ENCODE results near the gene CST9. TPM values are rescaled to one million over a fixed set of nuclear protein-coding genes. Genes with fewer than 3 reads are reported as not detected.

The CST9 gene
- total and polyA plus RNA-seq, 2 of the 13 experiments (the other 11 are each of a cell fraction or from before 2014, with no cell fraction given) = 0.07 TPM; not detected in 1

DNA sequence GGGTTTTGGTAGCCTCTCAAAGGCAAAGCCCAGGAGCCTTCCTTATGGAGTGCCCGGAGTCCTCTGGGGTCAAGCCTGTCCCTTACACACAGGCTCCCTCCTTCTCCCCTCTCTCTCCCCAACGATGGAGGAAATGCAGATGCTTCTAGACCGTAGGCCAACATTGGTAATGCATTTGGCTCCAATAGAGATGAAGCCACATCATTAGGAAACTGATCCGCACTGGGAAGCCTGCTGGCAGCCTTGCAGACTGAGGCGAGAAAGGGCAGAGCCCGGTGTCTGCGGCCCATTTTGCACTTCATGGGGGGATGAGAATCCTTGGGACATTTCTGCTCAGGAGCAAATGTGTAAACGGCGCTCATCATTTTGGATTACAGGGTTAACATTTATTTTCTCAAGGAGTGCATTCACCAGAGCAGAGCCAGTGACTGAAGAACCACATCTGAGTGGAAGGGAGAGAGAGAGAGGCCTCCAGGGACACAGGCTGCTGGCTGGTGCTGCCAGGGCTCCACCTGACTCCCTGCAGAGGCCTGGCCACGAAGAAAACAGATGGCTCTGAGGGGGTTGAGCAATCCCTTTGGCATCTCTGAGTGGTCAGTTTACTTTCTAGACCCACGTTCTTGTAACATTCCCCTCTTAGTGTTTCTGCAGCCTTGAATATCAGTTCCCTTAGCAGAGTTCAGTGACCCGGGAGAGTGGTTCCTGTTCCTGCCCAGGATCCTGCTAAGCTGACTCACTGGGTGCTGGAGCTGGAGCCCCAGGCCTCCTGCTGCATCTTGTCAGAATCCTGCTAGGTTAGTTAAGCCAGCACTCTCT is 36.4 kb upstream of the CST9 start (continued):
- TF ChIP-seq ZNF761 (CRISPR knock-in tag; conservative IDR thresholded peaks at IDR 0.05) (no peak), CC2D1A (CRISPR knock-in tag; IDR thresholded peaks at IDR 0.05) (0 out of 2 replicates have a peak, but pooled peaks have one; percentile 69), ZNF343 (CRISPR knock-in tag; IDR thresholded peaks at IDR 0.05) (no peak), ZNF350 (CRISPR knock-in tag; IDR thresholded peaks at IDR 0.05; ENCODE audit: borderline replicate concordance, low read depth) (no peak), MIER3 (CRISPR knock-in tag; IDR thresholded peaks at IDR 0.05; ENCODE audit: borderline replicate concordance) (no peak), MIXL1 (CRISPR knock-in tag; IDR thresholded peaks at IDR 0.05) (no peak), ZFP36 (IDR thresholded peaks at IDR 0.05; ENCODE audit: borderline replicate concordance, low read depth, low read length, partially characterized antibody) (no peak), CHD4 (IDR thresholded peaks at IDR 0.05; ENCODE audit: borderline replicate concordance, low read length) (no peak), TFAP4 (IDR thresholded peaks at IDR 0.05; ENCODE audit: borderline replicate concordance, low read depth) (peak; percentile 50; the same call in 1 of the 2 replicates), ARID2 (CRISPR knock-in tag; IDR thresholded peaks at IDR 0.05; ENCODE audit: borderline replicate concordance) (no peak), JUNB (CRISPR knock-in tag; IDR thresholded peaks at IDR 0.05; ENCODE audit: borderline replicate concordance) (no peak), ZNF788 (CRISPR knock-in tag; IDR thresholded peaks at IDR 0.05; ENCODE audit: borderline replicate concordance) (no peak), MED13 (CRISPR knock-in tag; IDR thresholded peaks at IDR 0.05) (no peak), PCBP1 (IDR thresholded peaks at IDR 0.05; ENCODE audit: borderline replicate concordance, low read depth, low read length) (no peak), ETV5 (CRISPR knock-in tag; IDR thresholded peaks at IDR 0.05; ENCODE audit: borderline replicate concordance) (no peak; the same call in 1 of the 2 replicates), ZBTB38 (CRISPR knock-in tag; IDR thresholded peaks at IDR 0.05) (peak; percentile 33; the same call in 1 of the 2 replicates), ZNF160 (CRISPR knock-in tag; IDR thresholded peaks at IDR 0.05) (no peak), SP140L (CRISPR knock-in tag; IDR thresholded peaks at IDR 0.05; ENCODE audit: borderline replicate concordance) (no peak), ZFP1 (CRISPR knock-in tag; IDR thresholded peaks at IDR 0.05) (no peak), ZNF784 (CRISPR knock-in tag; IDR thresholded peaks at IDR 0.05; ENCODE audit: borderline replicate concordance) (no peak), IRF2 (CRISPR knock-in tag; IDR thresholded peaks at IDR 0.05) (no peak)
- TF ChIP-seq, protein P1, sequence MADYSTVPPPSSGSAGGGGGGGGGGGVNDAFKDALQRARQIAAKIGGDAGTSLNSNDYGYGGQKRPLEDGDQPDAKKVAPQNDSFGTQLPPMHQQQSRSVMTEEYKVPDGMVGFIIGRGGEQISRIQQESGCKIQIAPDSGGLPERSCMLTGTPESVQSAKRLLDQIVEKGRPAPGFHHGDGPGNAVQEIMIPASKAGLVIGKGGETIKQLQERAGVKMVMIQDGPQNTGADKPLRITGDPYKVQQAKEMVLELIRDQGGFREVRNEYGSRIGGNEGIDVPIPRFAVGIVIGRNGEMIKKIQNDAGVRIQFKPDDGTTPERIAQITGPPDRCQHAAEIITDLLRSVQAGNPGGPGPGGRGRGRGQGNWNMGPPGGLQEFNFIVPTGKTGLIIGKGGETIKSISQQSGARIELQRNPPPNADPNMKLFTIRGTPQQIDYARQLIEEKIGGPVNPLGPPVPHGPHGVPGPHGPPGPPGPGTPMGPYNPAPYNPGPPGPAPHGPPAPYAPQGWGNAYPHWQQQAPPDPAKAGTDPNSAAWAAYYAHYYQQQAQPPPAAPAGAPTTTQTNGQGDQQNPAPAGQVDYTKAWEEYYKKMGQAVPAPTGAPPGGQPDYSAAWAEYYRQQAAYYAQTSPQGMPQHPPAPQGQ (CRISPR knock-in tag; IDR thresholded peaks at IDR 0.05; ENCODE audit: borderline replicate concordance) = no peak
- TF ChIP-seq, protein P2, sequence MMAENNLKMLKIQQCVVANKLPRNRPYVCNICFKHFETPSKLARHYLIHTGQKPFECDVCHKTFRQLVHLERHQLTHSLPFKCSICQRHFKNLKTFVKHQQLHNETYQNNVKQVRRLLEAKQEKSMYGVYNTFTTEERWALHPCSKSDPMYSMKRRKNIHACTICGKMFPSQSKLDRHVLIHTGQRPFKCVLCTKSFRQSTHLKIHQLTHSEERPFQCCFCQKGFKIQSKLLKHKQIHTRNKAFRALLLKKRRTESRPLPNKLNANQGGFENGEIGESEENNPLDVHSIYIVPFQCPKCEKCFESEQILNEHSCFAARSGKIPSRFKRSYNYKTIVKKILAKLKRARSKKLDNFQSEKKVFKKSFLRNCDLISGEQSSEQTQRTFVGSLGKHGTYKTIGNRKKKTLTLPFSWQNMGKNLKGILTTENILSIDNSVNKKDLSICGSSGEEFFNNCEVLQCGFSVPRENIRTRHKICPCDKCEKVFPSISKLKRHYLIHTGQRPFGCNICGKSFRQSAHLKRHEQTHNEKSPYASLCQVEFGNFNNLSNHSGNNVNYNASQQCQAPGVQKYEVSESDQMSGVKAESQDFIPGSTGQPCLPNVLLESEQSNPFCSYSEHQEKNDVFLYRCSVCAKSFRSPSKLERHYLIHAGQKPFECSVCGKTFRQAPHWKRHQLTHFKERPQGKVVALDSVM (CRISPR knock-in tag; IDR thresholded peaks at IDR 0.05) = no peak

All from HepG2 (cell line).